Measurements from ENCODE around the gene DPF1. TPM values are rescaled to one million over a fixed set of nuclear protein-coding genes. Genes with fewer than 3 reads are reported as not detected.

DPF1 gene
- polyA plus RNA-seq, 1 donor: 2.0 TPM

DNA sequence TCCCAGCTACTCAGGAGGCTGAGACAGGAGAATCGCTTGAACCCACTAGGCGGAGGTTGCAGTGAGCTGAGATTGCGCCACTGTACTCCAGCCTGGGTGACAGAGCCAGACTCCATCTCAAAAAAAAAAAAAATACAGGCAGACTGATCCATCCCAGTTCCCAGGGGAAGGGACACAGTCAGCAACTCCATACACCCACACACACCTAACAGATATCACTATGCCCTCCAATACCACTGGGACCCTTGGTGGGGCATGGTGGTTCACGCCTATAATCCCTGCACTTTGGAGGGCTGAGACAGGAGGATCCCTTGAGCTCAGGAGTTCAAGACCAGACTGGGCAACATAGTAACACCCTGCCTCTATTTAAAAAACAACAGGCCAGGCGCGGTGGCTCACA lies 2.6 kb downstream of the DPF1 start:
- DNase-seq: no peak

DNA sequence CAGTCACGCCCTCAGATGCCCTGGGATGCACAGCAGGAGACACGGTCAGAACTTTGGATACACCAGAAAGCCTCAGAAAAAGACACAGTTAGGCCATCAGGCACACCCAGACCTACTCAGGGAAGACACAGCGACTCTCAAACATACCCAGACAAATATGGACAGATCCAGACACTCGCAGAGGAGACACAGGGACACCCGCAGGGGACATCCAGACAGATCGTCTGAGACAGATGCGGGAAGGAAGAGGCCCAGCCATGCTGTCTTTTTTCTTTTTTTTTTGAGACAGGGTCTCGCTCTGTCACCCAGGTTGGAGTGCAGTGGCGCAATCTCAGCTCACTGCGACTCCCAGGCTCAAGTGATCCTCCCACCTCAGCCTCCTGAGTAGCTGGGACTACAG lies 4.8 kb downstream of the DPF1 start:
- no peak for DNase-seq

DNA sequence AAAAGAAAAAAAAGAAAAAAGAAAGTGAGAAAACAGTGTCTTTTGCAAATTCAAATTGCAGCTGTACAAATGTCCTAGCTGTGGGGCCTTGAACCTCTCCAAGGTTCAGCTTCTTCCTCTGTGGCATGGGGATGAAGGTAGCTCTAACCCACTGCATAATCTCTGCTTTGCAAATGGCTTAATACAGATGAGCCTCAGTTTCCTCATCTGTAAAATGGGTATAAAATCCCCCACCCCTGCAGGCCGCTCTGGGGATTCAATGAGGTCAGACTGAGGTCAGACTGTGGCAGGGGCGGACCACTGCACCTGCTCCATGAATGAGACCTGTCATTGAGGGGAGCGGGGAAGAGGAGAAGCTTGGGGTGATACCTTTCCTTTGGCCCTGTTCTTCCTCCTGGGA lies 5.8 kb downstream of the DPF1 start:
- no peak for DNase-seq

DNA sequence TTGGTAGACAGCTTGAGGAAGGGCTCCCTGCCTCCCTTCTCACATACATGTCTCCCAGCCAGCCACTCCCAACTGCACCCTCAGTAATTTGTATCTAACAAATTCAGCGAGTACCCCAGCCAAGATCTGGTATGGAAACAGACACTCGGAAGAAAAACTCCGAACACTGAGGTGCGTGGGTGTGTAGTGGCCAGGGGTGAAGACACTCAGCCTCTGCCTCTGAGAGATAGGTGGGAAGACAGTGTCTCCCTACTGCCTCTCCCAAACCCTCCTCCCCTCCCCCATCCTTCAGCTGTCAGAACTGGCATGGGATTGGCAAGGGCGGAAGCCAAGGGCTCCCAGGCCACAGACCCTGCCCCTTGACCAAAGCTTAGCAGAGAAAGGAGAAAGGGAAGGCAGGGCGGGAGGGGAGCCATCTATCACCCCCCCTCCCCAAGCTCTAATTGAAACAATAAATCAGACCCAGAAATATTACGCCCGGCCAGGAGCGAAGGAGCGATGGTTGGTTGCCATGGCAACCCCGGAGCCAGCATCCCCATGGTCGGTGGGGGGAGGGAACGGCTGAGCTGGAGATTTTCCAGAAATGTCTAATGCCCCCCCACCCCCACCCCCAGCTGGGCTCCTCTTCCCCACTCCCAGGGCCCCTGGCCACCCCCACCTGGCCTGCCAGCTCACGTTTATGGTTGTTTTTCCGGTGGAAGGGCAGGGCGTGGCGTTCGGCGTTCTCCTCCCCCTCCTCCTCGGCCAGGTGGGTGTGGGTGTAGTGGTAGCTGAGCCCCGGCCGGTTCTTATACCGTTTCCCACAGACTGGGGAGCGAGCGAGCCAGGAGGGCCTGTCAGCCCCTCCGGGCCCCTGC lies 7.0 kb downstream of the DPF1 start:
- DNase-seq: no peak

DNA sequence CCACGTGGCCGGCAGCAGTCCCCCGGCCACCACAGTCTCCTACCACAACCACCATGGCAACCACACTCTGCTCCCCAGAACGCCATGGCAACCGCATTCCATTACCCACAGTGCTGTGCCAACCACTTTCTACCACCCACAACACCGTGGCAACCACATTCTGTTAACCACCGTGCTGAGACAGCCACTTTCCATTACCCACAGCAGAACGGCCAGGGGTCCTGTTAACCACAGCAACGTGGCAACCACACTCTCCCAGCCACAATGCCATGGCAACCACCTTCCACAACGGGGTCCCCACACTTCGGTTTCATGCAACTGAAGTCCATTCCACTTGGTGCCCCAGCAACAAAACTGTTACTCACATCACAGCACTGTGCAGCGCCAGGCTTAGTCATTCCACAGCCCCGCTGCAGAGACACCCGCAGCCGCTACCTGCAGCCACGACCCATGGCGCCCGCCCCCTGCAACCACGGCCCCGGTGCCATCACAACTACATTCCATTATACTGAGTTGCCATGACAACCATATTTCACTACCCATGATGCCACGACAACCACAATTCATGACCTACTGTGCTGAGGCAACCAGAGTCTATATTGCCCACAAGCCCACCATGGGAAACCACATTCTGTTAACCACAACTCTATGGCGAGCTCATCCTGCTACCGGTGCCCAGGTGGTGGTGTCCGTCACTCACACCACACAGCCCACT lies 10.0 kb downstream of the DPF1 start:
- no peak for DNase-seq

DNA sequence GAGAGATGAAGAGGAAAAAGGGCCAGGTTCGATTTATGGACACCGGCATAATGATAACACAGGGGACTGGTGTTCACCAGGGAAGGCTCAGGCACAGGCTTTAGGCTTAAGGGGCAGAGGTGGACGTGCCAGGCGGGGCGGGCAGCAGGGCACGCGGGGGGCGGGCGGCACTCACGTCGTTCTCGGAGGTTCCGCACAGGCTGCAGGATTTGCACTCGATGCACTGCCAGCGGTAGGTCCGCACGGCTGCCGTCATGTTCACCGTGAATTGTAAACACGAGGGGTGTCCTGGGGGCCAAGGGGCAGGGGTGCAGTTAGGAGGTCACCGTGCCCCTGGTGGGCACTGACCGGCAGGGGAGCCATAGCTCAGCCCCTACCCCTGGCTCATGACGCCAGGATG lies 10.6 kb downstream of the DPF1 start:
- DNase-seq: no peak

DNA sequence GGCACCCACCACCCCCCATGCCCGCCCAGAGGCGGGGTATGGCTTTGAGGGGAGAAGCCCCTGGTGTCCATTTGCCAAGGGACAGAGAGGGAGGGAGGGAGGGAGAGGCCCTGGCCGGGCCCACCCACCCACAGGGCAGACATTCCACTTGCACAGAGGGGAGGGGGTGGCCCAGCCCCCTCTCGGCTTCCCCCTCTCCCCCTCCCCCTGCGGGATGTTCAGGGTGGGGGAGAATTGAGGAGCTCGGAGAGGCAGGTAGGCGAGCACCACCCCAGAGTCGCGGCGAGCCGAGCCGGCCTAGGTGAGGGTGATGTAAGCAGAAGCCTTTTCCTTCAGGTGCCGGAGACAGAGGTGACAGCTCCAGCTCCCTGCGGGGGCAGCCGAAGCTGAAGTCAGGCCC lies 12.3 kb downstream of the DPF1 start:
- DNase-seq: no peak

DNA sequence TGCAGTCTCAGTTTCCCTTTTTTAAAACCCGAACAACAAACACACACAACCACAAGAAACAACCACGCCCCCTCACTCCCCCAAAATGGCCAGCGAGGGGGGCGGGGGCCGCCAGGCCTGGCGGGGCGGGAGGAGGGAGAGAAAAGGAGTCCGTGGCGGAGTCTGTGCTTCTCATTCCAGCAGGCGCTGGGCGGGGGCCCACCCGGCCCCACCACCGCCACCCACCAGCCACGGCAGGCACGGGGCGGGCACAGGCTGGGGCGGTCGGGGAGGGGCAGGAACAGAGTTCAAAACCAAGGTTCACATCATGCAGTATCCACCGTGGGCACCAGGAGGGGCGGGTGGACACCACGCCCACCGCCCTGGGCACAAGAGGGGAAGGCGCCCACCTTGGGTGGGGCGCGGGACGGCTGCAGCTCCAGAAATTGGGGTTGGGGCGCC lies 12.9 kb downstream of the DPF1 start:
- DNase-seq: no peak

DNA sequence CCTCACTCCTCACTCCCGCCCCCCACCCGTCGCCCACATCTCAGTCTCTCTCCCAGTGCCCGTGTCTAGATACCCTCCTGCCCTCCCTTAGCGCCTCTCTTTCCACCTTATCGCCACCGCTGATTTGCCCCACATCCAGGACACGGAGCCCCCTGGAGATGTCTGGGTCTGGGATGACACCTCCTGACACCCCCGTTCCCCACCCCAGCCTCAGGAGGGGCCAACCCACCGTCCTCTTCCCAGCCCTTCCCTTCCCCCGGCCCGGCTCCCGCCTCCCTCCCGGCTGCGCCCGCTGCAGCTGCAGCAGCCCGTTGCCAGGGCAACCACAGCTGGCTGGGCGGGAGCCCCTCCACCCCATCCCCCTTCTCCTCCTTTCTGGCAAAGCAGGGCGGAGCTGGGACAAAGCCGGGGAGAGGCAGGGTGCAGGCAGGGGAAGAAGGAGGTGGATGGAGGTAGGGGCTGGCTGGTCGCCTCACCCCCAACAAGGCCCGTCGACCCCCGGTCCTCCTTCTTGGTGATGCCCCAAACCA lies 13.5 kb downstream of the DPF1 start:
- no peak for DNase-seq

DNA sequence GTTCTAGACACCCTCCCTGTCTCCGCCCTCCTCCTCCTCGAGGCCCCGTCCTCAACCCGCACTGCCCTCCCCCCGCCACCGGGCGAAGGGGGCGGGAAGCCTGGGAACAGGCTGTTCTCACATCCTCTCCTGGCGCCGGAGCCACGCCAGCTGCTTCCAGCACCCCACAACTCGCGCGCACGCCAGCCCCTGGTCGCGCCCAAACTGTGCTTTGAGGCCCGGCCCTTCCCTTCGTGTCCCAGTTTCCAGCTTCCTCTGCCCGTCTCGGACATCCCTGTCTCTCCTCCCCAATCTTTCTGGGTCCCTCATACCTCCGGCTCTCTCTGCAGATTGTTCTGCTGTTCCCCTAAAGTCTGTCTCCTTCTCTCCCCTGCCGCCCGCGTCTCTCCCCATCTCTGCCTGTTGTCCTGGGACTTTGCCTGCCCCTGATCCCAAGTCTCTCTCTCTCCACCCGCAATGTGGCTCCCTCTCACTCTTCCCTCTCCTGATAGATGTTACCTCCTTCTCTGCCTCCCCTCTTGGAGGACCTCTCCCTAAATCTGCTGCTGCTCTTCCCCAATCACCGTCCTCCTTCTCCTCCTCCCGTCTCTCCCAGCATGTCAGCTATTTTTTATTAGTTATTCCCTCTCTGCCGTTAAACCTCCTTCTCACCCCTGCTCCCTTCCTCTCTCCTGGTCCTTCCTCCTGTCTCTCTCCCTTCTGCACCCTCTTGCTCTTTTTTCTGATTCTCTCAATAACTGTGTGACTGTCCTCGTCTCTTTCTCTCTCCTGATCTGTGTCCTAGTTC lies 14.2 kb downstream of the DPF1 start:
- DNase-seq: no peak

DNA sequence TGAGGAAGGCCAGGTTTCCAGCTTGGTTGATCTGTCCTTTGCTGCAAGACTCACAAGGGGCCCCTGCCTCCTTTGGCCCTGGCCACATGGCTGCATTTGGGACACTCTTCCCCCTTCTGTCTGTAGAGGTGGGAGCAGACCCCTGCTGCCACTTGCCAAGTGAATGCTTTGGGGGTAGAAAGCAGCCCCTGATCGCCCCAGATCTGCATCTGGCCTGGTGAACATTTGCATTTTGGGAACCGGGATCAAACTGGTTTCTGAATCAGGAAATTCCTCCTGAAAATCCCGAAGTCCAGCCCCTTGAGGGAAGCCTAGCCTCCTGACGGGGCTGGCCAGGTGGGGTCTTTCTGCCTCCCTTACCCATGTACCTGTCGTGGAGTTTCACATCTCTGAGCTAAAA lies 14.9 kb downstream of the DPF1 start:
- DNase-seq: no peak

DNA sequence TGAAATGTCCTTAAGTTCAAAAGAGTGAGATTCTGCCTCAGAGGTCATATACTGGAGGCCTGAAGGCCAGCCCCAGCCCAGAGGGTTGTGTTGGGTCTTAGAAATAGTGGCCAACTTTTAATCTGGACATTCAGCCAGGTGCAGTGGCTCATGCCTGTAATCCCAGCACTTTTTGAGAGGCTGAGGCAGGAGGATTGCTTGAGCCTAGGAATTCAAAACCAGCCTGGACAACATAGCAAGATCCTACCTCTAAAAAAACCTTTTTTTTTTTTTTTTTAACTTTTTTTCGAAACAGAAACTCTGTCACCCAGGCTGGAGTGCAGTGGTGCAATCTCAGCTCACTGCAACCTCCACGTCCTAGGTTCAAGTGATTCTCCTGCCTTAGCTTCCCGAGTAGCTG lies 15.5 kb downstream of the DPF1 start:
- DNase-seq: no peak

DNA sequence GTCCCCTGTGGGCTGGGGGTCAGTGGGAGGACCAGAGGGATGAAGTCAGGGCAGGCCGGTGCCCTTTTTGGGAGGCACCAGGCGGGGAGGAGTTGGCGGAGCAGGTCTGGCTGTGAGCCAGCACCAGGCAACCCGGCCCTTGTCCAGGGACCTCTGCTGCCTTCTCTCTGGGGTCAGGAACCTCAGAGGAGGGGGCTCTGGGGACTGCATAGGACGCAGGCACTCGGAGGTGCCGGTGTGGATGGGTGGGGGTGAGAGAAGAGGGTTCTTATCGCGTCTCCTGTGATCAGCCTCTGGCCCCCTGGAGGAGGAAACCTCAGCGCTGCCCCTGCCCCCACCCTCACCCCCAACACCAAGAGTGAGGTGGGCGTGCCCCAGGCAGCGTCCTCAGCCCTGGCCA lies 16.5 kb downstream of the DPF1 start:
- DNase-seq: no peak

DNA sequence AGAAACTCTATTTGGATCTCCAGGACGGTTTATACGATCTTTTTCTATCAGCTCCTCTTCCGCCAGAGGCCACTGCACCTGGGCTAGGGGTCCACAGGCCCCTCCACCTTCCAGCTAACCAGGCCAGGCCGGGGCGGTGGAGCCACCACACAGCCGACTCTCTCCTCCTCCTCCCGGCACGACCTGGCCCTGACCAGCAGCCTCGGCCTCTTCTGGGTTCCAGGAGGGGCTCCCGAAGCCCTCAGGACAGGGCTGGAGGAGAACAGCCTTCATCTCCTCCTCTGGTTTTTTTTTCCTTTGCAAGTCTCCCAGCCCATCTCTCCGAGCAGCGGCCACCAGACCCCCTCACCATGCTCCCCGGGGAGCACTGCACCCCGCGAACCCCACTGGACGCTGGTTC lies 17.1 kb downstream of the DPF1 start:
- DNase-seq: no peak

DNA sequence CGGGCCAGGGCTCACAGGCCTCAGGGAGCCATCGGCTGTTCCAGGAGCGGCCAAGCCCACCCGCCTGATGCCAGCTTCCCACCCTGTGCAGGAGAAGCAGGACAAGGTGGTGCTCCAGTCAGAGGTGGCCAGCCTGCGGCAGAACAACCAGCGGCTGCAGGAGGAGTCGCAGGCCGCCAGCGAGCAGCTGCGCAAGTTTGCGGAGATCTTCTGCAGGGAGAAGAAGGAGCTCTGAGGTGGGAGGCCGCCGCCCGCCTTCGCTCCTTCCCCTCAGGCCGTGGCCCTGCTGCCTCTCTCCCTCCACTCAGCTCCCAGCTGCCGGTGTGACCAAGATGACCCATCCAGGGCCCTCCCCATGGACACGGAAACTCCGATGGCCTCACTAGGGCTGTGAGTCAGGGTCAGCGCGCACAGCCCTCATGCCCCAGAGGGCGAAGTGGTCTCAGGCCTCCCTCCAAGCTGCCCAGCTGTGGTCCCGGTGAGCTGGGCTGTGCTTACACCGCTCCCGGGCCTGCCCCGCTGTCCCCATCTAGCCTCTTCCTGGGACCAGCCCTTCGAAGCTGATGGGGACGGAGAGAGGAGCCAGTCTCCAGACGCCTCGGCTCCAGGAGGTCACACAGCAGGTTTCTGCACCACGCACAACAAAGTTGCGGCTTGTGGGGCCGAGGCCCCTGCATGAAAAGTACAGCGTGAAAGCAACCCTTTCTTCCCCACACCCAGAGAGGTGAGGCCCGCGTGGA lies 17.8 kb downstream of the DPF1 start:
- no peak for DNase-seq

DNA sequence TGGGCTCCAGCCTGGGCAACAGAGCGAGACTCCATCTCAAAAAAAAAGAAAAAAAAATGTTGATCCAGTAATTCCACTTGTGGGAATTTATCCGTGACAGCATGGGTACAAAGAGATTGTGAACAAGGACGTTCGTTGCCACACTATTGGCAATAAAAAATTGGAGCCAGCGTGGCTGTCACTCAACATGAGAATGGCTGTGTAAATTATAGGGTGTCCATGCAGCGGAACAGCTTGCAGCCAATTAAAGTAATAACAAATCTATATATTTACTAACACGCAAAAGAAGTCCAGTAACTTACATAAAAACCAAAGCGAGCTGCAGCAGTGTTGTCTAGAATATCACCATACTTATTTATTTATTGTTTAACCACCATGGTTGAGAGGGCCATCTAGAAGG lies 19.3 kb downstream of the DPF1 start:
- no peak for DNase-seq

DNA sequence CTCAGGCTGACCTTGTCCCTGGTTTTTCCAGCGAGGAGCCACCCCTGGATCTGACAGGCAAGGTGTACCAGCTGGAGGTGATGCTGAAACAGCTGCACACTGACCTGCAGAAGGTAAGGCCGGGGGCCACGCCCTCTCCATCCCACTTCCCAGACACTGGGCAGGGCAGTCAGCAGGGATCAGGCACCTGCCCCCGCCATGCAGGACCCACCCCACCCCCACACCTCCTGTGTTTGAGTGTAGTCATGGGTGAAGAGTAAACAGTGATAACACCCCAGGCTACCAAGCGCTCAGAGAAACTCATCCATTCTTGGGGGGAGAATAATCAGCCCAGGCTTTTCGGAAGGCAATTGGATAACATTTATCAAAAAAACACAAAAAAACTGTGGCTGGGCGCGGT lies 19.9 kb downstream of the DPF1 start:
- DNase-seq: no peak

DNA sequence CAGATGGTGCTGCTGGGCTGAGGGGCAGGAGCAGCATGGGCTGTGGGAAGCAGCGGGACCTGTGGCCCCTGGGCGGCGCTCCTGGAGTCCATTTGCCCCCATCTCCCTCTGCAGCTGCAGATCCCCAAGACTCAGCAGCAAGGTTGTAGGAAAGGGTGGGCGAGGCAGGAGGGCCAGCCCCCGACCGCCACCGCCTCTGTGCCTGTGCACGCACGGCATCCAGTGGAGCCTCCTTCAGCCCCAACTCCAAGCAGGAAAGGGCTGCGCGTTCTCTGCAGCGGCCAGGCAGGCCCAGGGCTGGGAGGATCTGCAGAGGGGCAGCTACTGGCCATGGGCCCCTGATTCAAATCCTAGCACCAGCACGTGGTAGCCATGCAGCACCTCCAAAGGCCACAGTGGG lies 20.8 kb downstream of the DPF1 start:
- no peak for DNase-seq

DNA sequence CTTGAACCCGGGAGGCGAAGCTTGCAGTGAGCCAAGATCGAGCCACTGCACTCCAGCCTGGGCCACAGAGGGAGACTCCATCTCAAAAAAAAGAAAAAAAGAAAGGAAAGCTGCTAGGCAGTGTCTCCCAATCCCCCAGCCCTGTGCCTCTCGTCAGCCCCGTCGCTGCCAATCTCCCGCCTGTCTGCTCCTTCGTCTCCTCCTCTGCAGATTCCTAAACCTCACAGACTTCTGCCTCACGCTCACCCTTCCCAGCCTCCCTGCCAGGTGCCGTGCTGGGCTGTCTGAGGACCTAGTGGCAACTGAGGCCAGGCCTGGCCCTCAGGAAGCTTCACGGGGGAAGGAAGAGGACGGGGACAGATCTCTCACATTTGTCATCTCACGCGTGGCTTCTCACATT lies 21.5 kb downstream of the DPF1 start:
- DNase-seq: no peak

DNA sequence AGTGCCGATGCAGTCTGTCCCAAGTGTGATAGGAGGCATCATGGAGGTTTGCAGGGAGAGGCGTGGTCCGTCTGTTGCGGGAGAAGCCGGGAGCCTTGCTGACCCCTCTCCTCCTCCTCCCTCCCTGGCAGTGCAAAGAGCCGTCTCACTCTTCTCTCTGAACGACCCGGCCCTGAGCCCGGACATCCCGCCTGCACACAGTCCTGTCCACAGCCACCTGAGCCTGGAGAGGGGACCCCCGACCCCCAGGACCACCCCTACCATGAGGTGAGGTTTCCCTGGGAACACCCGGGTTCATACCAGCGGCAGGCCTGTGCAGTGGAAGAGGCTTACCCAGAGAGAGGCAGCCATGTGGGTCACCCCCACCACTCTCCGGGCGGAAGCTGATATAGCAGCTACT lies 22.3 kb downstream of the DPF1 start:
- DNase-seq: no peak

DNA sequence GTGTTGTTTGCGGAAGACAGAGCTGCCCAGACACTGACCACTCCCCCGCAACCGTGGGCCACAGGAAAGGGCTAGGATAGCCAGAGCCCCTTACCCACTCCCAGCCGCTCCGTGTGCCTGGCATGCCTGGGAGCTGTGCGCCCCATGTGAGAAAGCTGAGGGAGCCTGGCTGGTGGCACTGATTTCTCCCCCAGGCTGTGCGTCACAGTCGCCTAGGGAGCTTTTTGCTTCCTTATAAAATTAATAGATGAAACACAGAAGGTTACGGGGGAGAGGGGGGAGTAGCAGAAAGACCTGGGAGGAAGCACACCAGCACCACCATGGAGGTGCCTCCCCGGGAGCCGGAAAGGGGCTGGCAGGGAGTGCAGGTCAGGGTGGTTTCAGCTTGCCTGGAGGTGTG lies 24.7 kb downstream of the DPF1 start:
- DNase-seq: no peak

Measured in left kidney (tissue), 2 donors.